ENCODE results near the gene ROPN1B. TPM values are rescaled to one million over a fixed set of nuclear protein-coding genes. Genes with fewer than 3 reads are reported as not detected.
A peak's percentile ranks its signal among the peaks of the same experiment; 100 is the strongest.
"Not testable (repeated sequence)": the region's sequence is repeated elsewhere in the genome, so short reads cannot be mapped to it uniquely, and the experiment has no call there.

ROPN1B gene
- total RNA-seq, 1 donor from 2014 or later = not detected

- Mint-ChIP-seq H3K36me3 (ENCODE audit: unreplicated experiment) (no peaks in the 10 kb centered on the region), H3K9me3 (ENCODE audit: unreplicated experiment) (peaks cover 15% of the 10 kb centered on the region), H3K4me3 (ENCODE audit: unreplicated experiment) (peak overlapping the region; percentile 97), H3K27ac (ENCODE audit: unreplicated experiment) (peak overlapping the region; percentile 97), H3K4me1 (ENCODE audit: unreplicated experiment) (peaks cover 13% of the 10 kb centered on the region), H3K27me3 (ENCODE audit: unreplicated experiment) (peaks cover 14% of the 10 kb centered on the region)
- peak; percentile 93 for DNase-seq (ENCODE audit: extremely low spot score, unreplicated experiment)
- TF ChIP-seq CTCF (IDR thresholded peaks at IDR 0.05) = no peak
Observed at GRCh38 chr3:125990253-125990970, 21.4 kb downstream of the ROPN1B start.

GRCh38 chr3:125996751-125997150, 27.8 kb downstream of the ROPN1B start:
- H3K36me3 Mint-ChIP-seq (ENCODE audit: unreplicated experiment) = peaks cover 10% of the 10 kb centered on the region
- not testable (repeated sequence) for H3K4me3 Mint-ChIP-seq (ENCODE audit: unreplicated experiment); DNase-seq (ENCODE audit: extremely low spot score, unreplicated experiment); H3K27me3 Mint-ChIP-seq (ENCODE audit: unreplicated experiment); H3K4me1 Mint-ChIP-seq (ENCODE audit: unreplicated experiment); H3K27ac Mint-ChIP-seq (ENCODE audit: unreplicated experiment)
- H3K9me3 Mint-ChIP-seq (ENCODE audit: unreplicated experiment) = peaks cover 47% of the 10 kb centered on the region

- Mint-ChIP-seq H3K27me3 (ENCODE audit: unreplicated experiment) (peaks cover 6% of the 10 kb centered on the region), H3K27ac (ENCODE audit: unreplicated experiment) (no peak overlapping the region), H3K9me3 (ENCODE audit: unreplicated experiment) (peaks cover 28% of the 10 kb centered on the region), H3K36me3 (ENCODE audit: unreplicated experiment) (peaks cover 17% of the 10 kb centered on the region), H3K4me1 (ENCODE audit: unreplicated experiment) (no peaks in the 10 kb centered on the region), H3K4me3 (ENCODE audit: unreplicated experiment) (no peak overlapping the region)
- no peak for DNase-seq (ENCODE audit: extremely low spot score, unreplicated experiment)
- TF ChIP-seq CTCF (IDR thresholded peaks at IDR 0.05) = no peak
Observed at GRCh38 chr3:126002189-126002588, 33.2 kb downstream of the ROPN1B start.

- Mint-ChIP-seq H3K9me3 (ENCODE audit: unreplicated experiment) (peaks cover 19% of the 10 kb centered on the region), H3K36me3 (ENCODE audit: unreplicated experiment) (peaks cover 24% of the 10 kb centered on the region), H3K4me3 (ENCODE audit: unreplicated experiment) (no peak overlapping the region), H3K27ac (ENCODE audit: unreplicated experiment) (no peak overlapping the region), H3K27me3 (ENCODE audit: unreplicated experiment) (peaks cover 6% of the 10 kb centered on the region), H3K4me1 (ENCODE audit: unreplicated experiment) (no peaks in the 10 kb centered on the region)
- TF ChIP-seq CTCF (IDR thresholded peaks at IDR 0.05) = no peak
- peak; percentile 81 for DNase-seq (ENCODE audit: extremely low spot score, unreplicated experiment)
Observed at GRCh38 chr3:126003447-126004190, 34.6 kb downstream of the ROPN1B start.

- H3K27ac Mint-ChIP-seq (ENCODE audit: unreplicated experiment) = no peak overlapping the region
- no peaks in the 10 kb centered on the region for H3K4me1 Mint-ChIP-seq (ENCODE audit: unreplicated experiment)
- H3K36me3 Mint-ChIP-seq (ENCODE audit: unreplicated experiment) = peaks cover 29% of the 10 kb centered on the region
- H3K4me3 Mint-ChIP-seq (ENCODE audit: unreplicated experiment) = no peak overlapping the region
- peaks cover 13% of the 10 kb centered on the region for H3K9me3 Mint-ChIP-seq (ENCODE audit: unreplicated experiment)
- TF ChIP-seq CTCF (IDR thresholded peaks at IDR 0.05) = no peak
- DNase-seq (ENCODE audit: extremely low spot score, unreplicated experiment) = no peak
- H3K27me3 Mint-ChIP-seq (ENCODE audit: unreplicated experiment) = peaks cover 4% of the 10 kb centered on the region
Observed at GRCh38 chr3:126004217-126004616, 35.2 kb downstream of the ROPN1B start.
